IMR-90 (cell line): ENCODE results near the gene HEXIM1. TPM values are rescaled to one million over a fixed set of nuclear protein-coding genes. Genes with fewer than 3 reads are reported as not detected.

ENCODE experiments used
- ATAC-seq: fragments of 200-7000 bp; cut with Tn5 transposase; 2 replicates; pipeline ENCODE4 v1.9.1; 2020; ENCODE audit warnings: low read depth, mild to moderate bottlenecking, moderate library complexity
- BruUV-seq: library from RNA; stranded (reverse); fragments of 400-500 nt; replicated peaks from 2 replicates; lab custom pipeline; 2021; lab: Mats Ljungman, UMichigan
- CTCF ChIA-PET: fragments of 300-600 bp; formaldehyde crosslinking; extraction: SDS; loops from one replicate; lab custom pipeline; 2021; ENCODE audit warnings: antibody characterized with exemption; lab: Yijun Ruan, JAX
- POLR2A ChIA-PET: fragments of 300-600 bp; sonication (Branson Sonifier 250); formaldehyde crosslinking; loops from one replicate; lab custom pipeline; 2022; ENCODE audit warnings: antibody characterized with exemption; ENCODE audit not compliant: unreplicated experiment; lab: Charles Lee
- DNase-seq: peaks from one replicate; pipeline ENCODE4 v3.0.0; 2013
- H2AFZ ChIP-seq: replicated peaks from 2 replicates; pipeline ENCODE3; 2013; ENCODE audit warnings: low read length, mild to moderate bottlenecking; ENCODE audit not compliant: poor library complexity
- H2AK5ac ChIP-seq: 2 replicates; pipeline ENCODE4 v1.6.1; 2013; ENCODE audit warnings: low read depth, low read length, inconsistent platforms
- H2AK9ac ChIP-seq: replicated peaks from 2 replicates; pipeline ENCODE3; 2013; ENCODE audit warnings: mild to moderate bottlenecking, low read depth, low read length, moderate library complexity; ENCODE audit not compliant: poor library complexity
- H2BK120ac ChIP-seq: 2 replicates; pipeline ENCODE4 v1.6.1; 2013; ENCODE audit warnings: low read depth, low read length, inconsistent platforms
- H2BK15ac ChIP-seq: 3 replicates; pipeline ENCODE4 v1.6.1; 2013; ENCODE audit warnings: low read depth, low read length, inconsistent platforms
- H2BK20ac ChIP-seq: 2 replicates; pipeline ENCODE4 v1.6.1; 2013; ENCODE audit warnings: low read depth, mild to moderate bottlenecking, inconsistent platforms, low read length, moderate library complexity
- H2BK5ac ChIP-seq: 2 replicates; pipeline ENCODE4 v1.6.1; 2013; ENCODE audit warnings: mild to moderate bottlenecking, low read depth, low read length, inconsistent platforms; ENCODE audit not compliant: poor library complexity, severe bottlenecking
- H3K14ac ChIP-seq: replicated peaks from 2 replicates; pipeline ENCODE4 v1.6.1; 2013; ENCODE audit warnings: low read depth, low read length, inconsistent platforms
- H3K18ac ChIP-seq: 2 replicates; pipeline ENCODE4 v1.6.1; 2013; ENCODE audit warnings: low read depth, low read length, control low read depth
- H3K23ac ChIP-seq: 2 replicates; pipeline ENCODE4 v1.6.1; 2013; ENCODE audit warnings: low read depth, low read length, inconsistent platforms
- H3K27ac ChIP-seq: 2 replicates; pipeline ENCODE4 v1.5.1; 2013; ENCODE audit warnings: mild to moderate bottlenecking, control low read depth, low read length; ENCODE audit not compliant: insufficient read depth
- H3K27me3 ChIP-seq: 2 replicates; pipeline ENCODE4 v1.6.1; 2013; ENCODE audit warnings: low read length; ENCODE audit not compliant: control insufficient read depth, insufficient read depth
- H3K36me3 ChIP-seq: 2 replicates; pipeline ENCODE4 v1.6.1; 2013; ENCODE audit warnings: low read length, mixed read lengths; ENCODE audit not compliant: control insufficient read depth, insufficient read depth
- H3K4ac ChIP-seq: 2 replicates; pipeline ENCODE4 v1.6.1; 2013; ENCODE audit warnings: low read depth, low read length, inconsistent platforms
- H3K4me1 ChIP-seq: 2 replicates; pipeline ENCODE4 v1.6.1; 2013; ENCODE audit warnings: low read length, mixed read lengths; ENCODE audit not compliant: control insufficient read depth, insufficient read depth
- H3K4me2 ChIP-seq: 2 replicates; pipeline ENCODE4 v1.6.1; 2013; ENCODE audit warnings: low read depth, mild to moderate bottlenecking, control low read depth, low read length, moderate library complexity
- H3K4me3 ChIP-seq: 2 replicates; pipeline ENCODE4 v1.5.1; 2013; ENCODE audit warnings: low read depth, mild to moderate bottlenecking, control low read depth, low read length, moderate library complexity; ENCODE audit not compliant: insufficient read depth
- H3K56ac ChIP-seq: 2 replicates; pipeline ENCODE4 v1.6.1; 2013; ENCODE audit warnings: low read length, inconsistent platforms; ENCODE audit not compliant: insufficient read depth; ENCODE audit errors: extremely low read depth
- H3K79me1 ChIP-seq, 2 experiments: 2 replicates each; pipeline ENCODE4 v1.6.1; 2013; ENCODE audit warnings: low read length in 2 of 2, inconsistent platforms in 1 of 2, low read depth in 1 of 2
- H3K9ac ChIP-seq: 2 replicates; pipeline ENCODE4 v1.6.1; 2013; ENCODE audit warnings: low read depth, low read length, control low read depth
- H3K9me1 ChIP-seq: 2 replicates; pipeline ENCODE4 v1.6.1; 2013; ENCODE audit warnings: low read length, inconsistent platforms; ENCODE audit not compliant: insufficient read depth
- H3K9me3 ChIP-seq: 2 replicates; pipeline ENCODE4 v1.6.1; 2013; ENCODE audit warnings: low read length; ENCODE audit not compliant: control insufficient read depth, insufficient read depth
- H4K20me1 ChIP-seq: 2 replicates; pipeline ENCODE4 v1.6.1; 2013; ENCODE audit warnings: low read length, inconsistent platforms; ENCODE audit not compliant: insufficient read depth
- H4K5ac ChIP-seq: 2 replicates; pipeline ENCODE4 v1.6.1; 2013; ENCODE audit warnings: mild to moderate bottlenecking, low read depth, low read length, control low read depth
- H4K8ac ChIP-seq, 2 experiments: 2 replicates each; pipeline ENCODE4 v1.6.1; 2013; ENCODE audit warnings: low read depth in 2 of 2, low read length in 2 of 2, control low read depth in 1 of 2, inconsistent platforms in 1 of 2
- H4K91ac ChIP-seq: 2 replicates; pipeline ENCODE4 v1.6.1; 2013; ENCODE audit warnings: low read depth, low read length, inconsistent platforms; ENCODE audit not compliant: insufficient read depth
- BHLHE40 ChIP-seq: fragments of 150-350 bp; IDR thresholded peaks from 2 replicates; pipeline ENCODE4 v1.6.1; 2016; ENCODE audit warnings: mild to moderate bottlenecking, low read depth, low read length
- MXI1 ChIP-seq: IDR thresholded peaks from 2 replicates; pipeline ENCODE4 v1.6.1; 2012; ENCODE audit warnings: low read depth, mild to moderate bottlenecking, low read length, moderate library complexity, borderline replicate concordance
- WGBS, 2 experiments: methylation state at CpG; one replicate each; pipeline versions ENCODE4 v1.1.5 to v1.1.7; 2013; ENCODE audit warnings: missing lambda C conversion rate in 2 of 2; ENCODE audit not compliant: insufficient read length in 1 of 2; ENCODE audit errors: extremely low coverage in 2 of 2; 5-methylcytosine and 5-hydroxymethylcytosine counted together
- dilution Hi-C: fragments of 300-500 bp; cut with HindIII; formaldehyde crosslinking; loops from one replicate; pipeline ENCODE4 v1.14.3; 2018; ENCODE audit warnings: low sequenced_read_pairs; ENCODE audit not compliant: unreplicated experiment
- in situ Hi-C: fragments of 300-500 bp; cut with MboI; formaldehyde crosslinking; loops from 3 replicates; pipeline ENCODE4 v1.14.3; 2019; ENCODE audit warnings: low sequenced_read_pairs, inconsistent platforms, mixed read lengths
- intact Hi-C: fragments of 100-400 bp; cut with micrococcal nuclease; formaldehyde crosslinking; loops from 2 replicates; pipeline ENCODE4 v1.10.0; 2022
- polyA plus RNA-seq, 3 experiments: library from polyadenylated mRNA; depleted of rRNA; stranded (reverse); fragments of >200 nt; gene quantifications; 2 replicates each; pipeline ENCODE4 v1.2.3, GENCODE V29; 2012; ENCODE audit warnings: low replicate concordance in 1 of 3
- total RNA-seq: library from RNA; depleted of rRNA; stranded (reverse); fragments of >200 nt; gene quantifications from 2 replicates; pipeline ENCODE4 v1.2.3, GENCODE V29; 2012
- TF ChIP-seq, protein P1 (sequence below): fragments of 150-350 bp; IDR thresholded peaks from 2 replicates; pipeline ENCODE4 v1.6.1; 2017; ENCODE audit warnings: mild to moderate bottlenecking, antibody characterized with exemption, low read length, low read depth

Gene HEXIM1
- total and polyA plus RNA-seq, 2 of the 4 experiments (the other 2 are of a cell fraction) = 5.9 to 14.5 TPM

DNA sequence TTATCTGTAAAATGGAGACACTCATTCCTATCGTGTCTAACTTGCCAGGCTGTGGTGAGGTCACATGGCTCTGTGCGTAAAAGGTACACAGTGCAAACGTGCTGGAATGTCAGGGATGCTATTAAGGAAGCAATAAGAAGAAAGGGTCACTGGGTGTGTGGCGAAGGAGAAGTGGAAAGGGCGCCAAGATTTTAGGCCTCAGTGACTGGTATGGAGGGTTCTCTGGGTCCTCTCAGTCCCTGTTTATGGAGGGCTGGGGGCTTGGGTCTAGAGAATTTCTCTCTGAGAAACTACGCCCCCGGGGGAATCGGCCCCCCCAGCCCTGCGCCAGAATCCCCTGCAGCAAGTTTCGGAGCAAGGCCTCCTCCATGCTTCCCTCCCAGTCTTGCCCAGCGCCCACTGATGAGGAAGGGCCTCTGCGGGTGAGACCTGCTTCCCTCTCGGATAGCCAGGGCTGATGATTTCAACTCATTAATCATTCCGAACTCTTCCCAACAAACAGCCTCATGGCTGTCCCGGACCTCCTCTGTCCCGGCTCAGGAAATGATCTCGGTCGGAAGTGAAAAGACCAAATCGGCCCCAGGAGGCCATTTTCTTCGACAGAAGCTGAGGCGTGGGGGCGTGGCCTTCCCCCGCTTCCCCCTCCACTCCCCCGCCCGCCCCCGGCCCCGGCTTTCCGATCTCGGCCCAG, 1.2 kb upstream of the HEXIM1 start:
- CTCF ChIA-PET = interaction anchor here (1.0 to 2.1 kb wide), 2 partner anchors 12 kb away, joined by 4 to 10 read pairs; partner anchors contain the start of gene ACBD4
- H2AK5ac ChIP-seq = peak overlapping the region; percentile 93
- peaks cover 7 to 46% of the 10 kb centered on the region in 2 experiments; a peak in 2 of 4 replicates for H3K79me1 ChIP-seq
- peak overlapping the region; percentile 94 for H2BK120ac ChIP-seq
- 0 out of 2 replicates have a peak, but pooled peaks cover 2% of the 10 kb centered on the region for H3K36me3 ChIP-seq
- POLR2A ChIA-PET = interaction anchor here (2.7 to 4.9 kb wide), 3 partner anchors 11 to 14 kb away, joined by 12 to 53 read pairs (median 33); partner anchors contain the start of genes ACBD4 and HEXIM2
- peak overlapping the region; percentile 91 for H3K9ac ChIP-seq
- peaks cover 18% of the 10 kb centered on the region for H3K9me1 ChIP-seq
- no peaks in the 10 kb centered on the region for H3K27me3 ChIP-seq
- intact Hi-C loops (no loop called here), in situ Hi-C loops (no loop called here), dilution Hi-C loops (no loop called here)
- H4K8ac ChIP-seq = peak overlapping the region; percentile 77 to 96
- 4% methylated on average over 5 of the region's 29 CpGs; no CpG with 5 or more reads in 1 of the 2 experiments for WGBS, 2 experiments
- peak overlapping the region; percentile 93 for H3K56ac ChIP-seq
- DNase-seq (peak; percentile 82), ATAC-seq (peak; percentile 3)
- no TSS peak for BruUV-seq
- H4K91ac ChIP-seq = peak overlapping the region; percentile 96
- peak overlapping the region; percentile 99 for H3K23ac ChIP-seq
- peak overlapping the region; percentile 16; the same call in 2 of the 3 replicates for H2BK15ac ChIP-seq
- peak overlapping the region; percentile 96 for H4K5ac ChIP-seq
- peak overlapping the region; percentile 84 for H3K18ac ChIP-seq
- peak overlapping the region; percentile 99 for H3K14ac ChIP-seq
- peak overlapping the region; percentile 84 for H2AFZ ChIP-seq
- H3K4ac ChIP-seq = peak overlapping the region; percentile 99
- peak overlapping the region; percentile 93 for H2BK5ac ChIP-seq
- H3K9me3 ChIP-seq = no peaks in the 10 kb centered on the region
- peak overlapping the region; percentile 68 for H2BK20ac ChIP-seq
- H3K27ac ChIP-seq = peak overlapping the region; percentile 90
- peaks cover 37% of the 10 kb centered on the region for H4K20me1 ChIP-seq
- H3K4me3 ChIP-seq = peak overlapping the region; percentile 56
- peak overlapping the region; percentile 95 for H2AK9ac ChIP-seq
- TF ChIP-seq BHLHE40 (peak; percentile 95), MXI1 (no peak)
- TF ChIP-seq, protein P1, sequence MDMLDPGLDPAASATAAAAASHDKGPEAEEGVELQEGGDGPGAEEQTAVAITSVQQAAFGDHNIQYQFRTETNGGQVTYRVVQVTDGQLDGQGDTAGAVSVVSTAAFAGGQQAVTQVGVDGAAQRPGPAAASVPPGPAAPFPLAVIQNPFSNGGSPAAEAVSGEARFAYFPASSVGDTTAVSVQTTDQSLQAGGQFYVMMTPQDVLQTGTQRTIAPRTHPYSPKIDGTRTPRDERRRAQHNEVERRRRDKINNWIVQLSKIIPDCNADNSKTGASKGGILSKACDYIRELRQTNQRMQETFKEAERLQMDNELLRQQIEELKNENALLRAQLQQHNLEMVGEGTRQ = peak; percentile 81
- peaks cover 19% of the 10 kb centered on the region for H3K4me1 ChIP-seq
- peak overlapping the region; percentile 74 for H3K4me2 ChIP-seq
